ENCODE results near the gene PLEKHG3.

PLEKHG3 gene

DNA sequence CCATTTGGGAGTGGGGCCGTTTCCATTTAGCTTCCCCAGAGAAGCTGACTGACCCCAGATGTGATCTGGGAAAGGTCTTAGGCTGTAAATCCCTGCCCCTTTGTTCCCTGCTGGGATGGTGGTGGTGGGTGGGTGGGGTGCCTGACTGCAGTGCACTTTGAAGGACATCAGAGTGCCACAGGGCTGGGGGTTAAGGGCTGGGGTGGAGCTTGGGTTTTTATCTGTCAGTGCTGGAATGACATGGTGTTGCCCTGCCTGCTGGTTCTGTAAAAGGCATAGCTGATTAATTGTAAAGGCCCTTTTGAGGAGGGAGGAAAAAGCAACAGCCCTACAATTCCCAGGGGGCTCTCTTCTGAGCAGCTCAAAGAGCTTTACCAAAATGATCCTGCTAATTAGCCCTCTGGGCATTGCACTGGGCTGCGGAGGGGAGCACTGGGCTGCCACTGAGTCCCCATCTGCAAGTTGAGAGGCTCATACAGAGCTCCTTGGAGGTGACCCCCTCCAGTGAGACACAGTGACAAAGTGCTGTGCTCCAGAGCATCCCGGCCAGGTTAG is 21.1 kb downstream of the PLEKHG3 start:
- no peak for DNase-seq (ENCODE audit: extremely low spot score)

DNA sequence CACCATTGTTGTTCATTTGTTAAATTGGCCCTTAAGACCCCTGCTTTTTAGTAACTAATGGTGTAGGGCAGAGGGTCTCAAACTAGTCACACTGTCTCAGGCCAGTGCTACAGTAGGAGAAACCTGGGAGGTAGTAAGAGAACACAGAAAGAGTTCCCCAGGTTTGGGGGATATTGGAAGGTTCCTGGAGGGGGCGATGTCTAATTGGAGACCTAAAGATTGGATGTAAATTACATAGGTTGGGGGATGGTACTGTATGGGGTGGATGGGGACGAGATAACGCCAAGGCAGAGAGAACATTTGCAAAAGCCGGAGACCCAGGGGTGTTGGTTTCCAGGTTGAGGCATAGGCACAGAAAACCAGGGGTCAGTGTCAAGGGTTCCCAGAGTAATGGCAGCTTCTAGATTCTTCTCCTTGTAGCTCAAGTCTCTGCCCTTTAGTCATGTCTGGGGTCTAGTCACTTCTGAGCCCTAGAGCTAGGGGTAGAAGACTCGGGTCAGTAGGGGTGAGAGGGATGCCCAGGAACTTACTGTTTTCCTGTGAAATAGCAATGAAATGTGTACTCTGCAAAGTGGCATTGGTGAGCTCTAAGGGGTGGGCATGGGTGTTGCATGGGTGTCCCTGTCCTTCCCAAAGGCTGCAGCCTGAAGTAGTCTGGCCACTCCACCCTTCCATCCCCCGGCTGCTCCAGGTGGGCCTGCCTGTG is 21.8 kb downstream of the PLEKHG3 start:
- CTCF ChIA-PET, result no interaction called here
- no peak for TF ChIP-seq TARDBP (IDR thresholded peaks at IDR 0.05)
- no peak for TF ChIP-seq BHLHE40 (IDR thresholded peaks at IDR 0.05; ENCODE audit: borderline replicate concordance)
- no peak for TF ChIP-seq FOXM1 (IDR thresholded peaks at IDR 0.05; ENCODE audit: borderline replicate concordance)
- TF ChIP-seq HDGF (IDR thresholded peaks at IDR 0.05; ENCODE audit: borderline replicate concordance), result no peak
- TF ChIP-seq, protein P1, sequence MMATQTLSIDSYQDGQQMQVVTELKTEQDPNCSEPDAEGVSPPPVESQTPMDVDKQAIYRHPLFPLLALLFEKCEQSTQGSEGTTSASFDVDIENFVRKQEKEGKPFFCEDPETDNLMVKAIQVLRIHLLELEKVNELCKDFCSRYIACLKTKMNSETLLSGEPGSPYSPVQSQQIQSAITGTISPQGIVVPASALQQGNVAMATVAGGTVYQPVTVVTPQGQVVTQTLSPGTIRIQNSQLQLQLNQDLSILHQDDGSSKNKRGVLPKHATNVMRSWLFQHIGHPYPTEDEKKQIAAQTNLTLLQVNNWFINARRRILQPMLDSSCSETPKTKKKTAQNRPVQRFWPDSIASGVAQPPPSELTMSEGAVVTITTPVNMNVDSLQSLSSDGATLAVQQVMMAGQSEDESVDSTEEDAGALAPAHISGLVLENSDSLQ (IDR thresholded peaks at IDR 0.05), result no peak
- no peak for TF ChIP-seq SP1 (IDR thresholded peaks at IDR 0.05)
- TF ChIP-seq L3MBTL2 (conservative IDR thresholded peaks at IDR 0.05), result no peak
- no peak for TF ChIP-seq ARNT (IDR thresholded peaks at IDR 0.05)
- no peak for TF ChIP-seq FOXK2 (IDR thresholded peaks at IDR 0.05)
- no peak for TF ChIP-seq ELF4 (IDR thresholded peaks at IDR 0.05)
- TF ChIP-seq SUZ12 (IDR thresholded peaks at IDR 0.05), result no peak
- POLR2A ChIA-PET, result interaction anchor here (1.7 kb wide), 1 partner anchor 21 kb away, joined by 5 read pairs; the partner anchor contains the start of gene PLEKHG3
- DNase-seq (ENCODE audit: extremely low spot score), result no peak

More for the DNA sequence above, 21.1 kb downstream of the PLEKHG3 start:
- POLR2A ChIA-PET, result interaction anchor here (1.2 kb wide), 1 partner anchor 21 kb away, joined by 3 read pairs; the partner anchor contains the start of gene PLEKHG3
- CTCF ChIA-PET, result no interaction called here
- TF ChIP-seq L3MBTL2 (conservative IDR thresholded peaks at IDR 0.05), result no peak
- no peak for TF ChIP-seq SUZ12 (IDR thresholded peaks at IDR 0.05)
- TF ChIP-seq FOXK2 (IDR thresholded peaks at IDR 0.05), result no peak
- no peak for TF ChIP-seq LEF1 (IDR thresholded peaks at IDR 0.05; ENCODE audit: borderline replicate concordance)
- no peak for TF ChIP-seq BHLHE40 (IDR thresholded peaks at IDR 0.05; ENCODE audit: borderline replicate concordance)
- no peak for TF ChIP-seq SP1 (IDR thresholded peaks at IDR 0.05)
- TF ChIP-seq ARNT (IDR thresholded peaks at IDR 0.05), result no peak
- TF ChIP-seq, protein P1 (IDR thresholded peaks at IDR 0.05), result no peak
- no peak for TF ChIP-seq TARDBP (IDR thresholded peaks at IDR 0.05)
- TF ChIP-seq FOXA1 (IDR thresholded peaks at IDR 0.05), result no peak
- no peak for TF ChIP-seq HDGF (IDR thresholded peaks at IDR 0.05; ENCODE audit: borderline replicate concordance)
- no peak for TF ChIP-seq CTBP1 (IDR thresholded peaks at IDR 0.05; ENCODE audit: borderline replicate concordance)
- no peak for TF ChIP-seq FOXM1 (IDR thresholded peaks at IDR 0.05; ENCODE audit: borderline replicate concordance)
- no peak for TF ChIP-seq ELF4 (IDR thresholded peaks at IDR 0.05)
- no peak for TF ChIP-seq ZNF384 (IDR thresholded peaks at IDR 0.05)
- TF ChIP-seq NFRKB (IDR thresholded peaks at IDR 0.05), result no peak

DNA sequence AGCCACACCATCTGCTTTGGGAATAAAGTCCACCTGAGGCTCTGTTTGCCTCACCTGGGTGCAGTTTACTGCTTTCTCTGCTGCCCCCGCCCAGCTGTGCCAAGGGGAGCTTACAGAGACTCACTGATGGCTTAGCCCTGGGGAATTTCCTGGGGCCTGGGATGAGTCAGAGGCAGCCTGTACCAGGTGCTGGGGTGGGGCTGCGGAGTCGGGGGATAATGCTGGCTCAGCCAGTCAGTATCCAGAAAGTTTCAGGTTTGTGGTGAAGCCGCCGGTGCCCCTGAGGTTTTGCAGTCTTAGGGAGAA is 22.3 kb downstream of the PLEKHG3 start:
- DNase-seq (ENCODE audit: extremely low spot score), result no peak
- POLR2A ChIA-PET, result interaction anchor here (1.7 kb wide), 1 partner anchor 22 kb away, joined by 5 read pairs; the partner anchor contains the start of gene PLEKHG3
- CTCF ChIA-PET, result no interaction called here
- no peak for TF ChIP-seq CTBP1 (IDR thresholded peaks at IDR 0.05; ENCODE audit: borderline replicate concordance)
- TF ChIP-seq LEF1 (IDR thresholded peaks at IDR 0.05; ENCODE audit: borderline replicate concordance), result no peak
- TF ChIP-seq L3MBTL2 (conservative IDR thresholded peaks at IDR 0.05), result no peak

DNA sequence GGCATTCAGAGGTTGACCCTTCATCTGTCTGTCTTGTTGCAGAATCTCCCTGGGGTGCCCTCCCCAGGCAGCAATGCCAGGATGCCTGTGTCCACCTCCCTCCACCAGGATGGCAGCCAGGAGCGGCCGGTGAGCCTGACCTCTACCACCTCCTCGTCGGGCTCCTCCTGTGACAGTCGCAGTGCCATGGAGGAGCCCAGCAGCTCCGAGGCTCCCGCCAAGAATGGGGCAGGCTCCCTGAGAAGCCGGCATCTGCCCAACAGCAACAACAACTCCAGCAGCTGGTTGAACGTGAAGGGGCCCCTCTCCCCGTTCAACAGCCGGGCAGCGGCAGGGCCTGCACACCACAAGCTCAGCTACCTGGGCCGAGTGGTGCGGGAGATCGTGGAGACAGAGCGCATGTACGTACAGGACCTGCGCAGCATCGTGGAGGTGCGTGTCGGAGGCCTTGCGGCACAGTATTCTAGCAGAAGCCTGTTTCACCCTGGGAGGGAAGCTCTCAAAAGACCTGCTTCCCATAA is 23.4 kb downstream of the PLEKHG3 start:
- ChIA-PET CTCF (no interaction called here), POLR2A (interaction anchor here (1.7 kb wide), 1 partner anchor 23 kb away, joined by 5 read pairs; the partner anchor contains the start of gene PLEKHG3)
- TF ChIP-seq, protein P1 (IDR thresholded peaks at IDR 0.05), result no peak
- TF ChIP-seq FOXA1 (IDR thresholded peaks at IDR 0.05) (no peak), SP1 (IDR thresholded peaks at IDR 0.05) (no peak), ELF4 (IDR thresholded peaks at IDR 0.05) (no peak), LEF1 (IDR thresholded peaks at IDR 0.05; ENCODE audit: borderline replicate concordance) (no peak), CTBP1 (IDR thresholded peaks at IDR 0.05; ENCODE audit: borderline replicate concordance) (no peak), FOXM1 (IDR thresholded peaks at IDR 0.05; ENCODE audit: borderline replicate concordance) (no peak), TARDBP (IDR thresholded peaks at IDR 0.05) (no peak), NFRKB (IDR thresholded peaks at IDR 0.05) (no peak), SUZ12 (IDR thresholded peaks at IDR 0.05) (no peak), ZNF384 (IDR thresholded peaks at IDR 0.05) (no peak), FOXK2 (IDR thresholded peaks at IDR 0.05) (no peak), ARNT (IDR thresholded peaks at IDR 0.05) (no peak), L3MBTL2 (conservative IDR thresholded peaks at IDR 0.05) (no peak), BHLHE40 (IDR thresholded peaks at IDR 0.05; ENCODE audit: borderline replicate concordance) (no peak), HDGF (IDR thresholded peaks at IDR 0.05; ENCODE audit: borderline replicate concordance) (no peak)
- no peak for DNase-seq (ENCODE audit: extremely low spot score)

DNA sequence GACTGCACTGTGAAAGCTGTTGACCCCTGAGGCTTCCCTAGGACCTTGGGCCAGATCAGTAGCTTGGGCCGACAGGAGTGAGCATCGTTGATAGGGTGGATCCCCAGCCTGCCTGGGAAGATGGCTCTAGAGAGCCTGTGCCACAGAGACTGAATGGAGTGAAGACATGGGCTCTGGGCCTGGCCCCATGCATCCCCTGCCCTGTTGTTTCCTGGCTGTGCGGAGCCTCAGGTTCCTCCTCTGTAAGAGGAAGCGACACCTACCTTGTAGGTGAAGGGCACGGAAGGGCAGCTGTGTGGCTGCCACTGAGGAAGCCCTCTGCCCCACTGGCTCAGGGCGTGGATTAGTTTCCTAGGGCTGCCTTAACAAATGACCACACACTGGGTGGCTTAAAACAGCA is 23.9 kb downstream of the PLEKHG3 start:
- no peak for DNase-seq (ENCODE audit: extremely low spot score)
- TF ChIP-seq HDGF (IDR thresholded peaks at IDR 0.05; ENCODE audit: borderline replicate concordance), result no peak
- no peak for TF ChIP-seq FOXM1 (IDR thresholded peaks at IDR 0.05; ENCODE audit: borderline replicate concordance)
- TF ChIP-seq FOXA1 (IDR thresholded peaks at IDR 0.05), result no peak
- TF ChIP-seq NFRKB (IDR thresholded peaks at IDR 0.05), result no peak
- no peak for TF ChIP-seq FOXK2 (IDR thresholded peaks at IDR 0.05)
- no peak for TF ChIP-seq CTBP1 (IDR thresholded peaks at IDR 0.05; ENCODE audit: borderline replicate concordance)
- no peak for TF ChIP-seq SUZ12 (IDR thresholded peaks at IDR 0.05)
- no peak for TF ChIP-seq SP1 (IDR thresholded peaks at IDR 0.05)
- TF ChIP-seq ZNF384 (IDR thresholded peaks at IDR 0.05), result no peak
- TF ChIP-seq LEF1 (IDR thresholded peaks at IDR 0.05; ENCODE audit: borderline replicate concordance), result no peak
- no peak for TF ChIP-seq ELF4 (IDR thresholded peaks at IDR 0.05)
- CTCF ChIA-PET, result no interaction called here
- POLR2A ChIA-PET, result interaction anchor here (1.7 kb wide), 1 partner anchor 23 kb away, joined by 5 read pairs; the partner anchor contains the start of gene PLEKHG3
